ENCODE results near the gene GMEB2. TPM values are rescaled to one million over a fixed set of nuclear protein-coding genes. Genes with fewer than 3 reads are reported as not detected.

Gene GMEB2
- total RNA-seq, 1 experiment from 2014 or later: 18.8 TPM

DNA sequence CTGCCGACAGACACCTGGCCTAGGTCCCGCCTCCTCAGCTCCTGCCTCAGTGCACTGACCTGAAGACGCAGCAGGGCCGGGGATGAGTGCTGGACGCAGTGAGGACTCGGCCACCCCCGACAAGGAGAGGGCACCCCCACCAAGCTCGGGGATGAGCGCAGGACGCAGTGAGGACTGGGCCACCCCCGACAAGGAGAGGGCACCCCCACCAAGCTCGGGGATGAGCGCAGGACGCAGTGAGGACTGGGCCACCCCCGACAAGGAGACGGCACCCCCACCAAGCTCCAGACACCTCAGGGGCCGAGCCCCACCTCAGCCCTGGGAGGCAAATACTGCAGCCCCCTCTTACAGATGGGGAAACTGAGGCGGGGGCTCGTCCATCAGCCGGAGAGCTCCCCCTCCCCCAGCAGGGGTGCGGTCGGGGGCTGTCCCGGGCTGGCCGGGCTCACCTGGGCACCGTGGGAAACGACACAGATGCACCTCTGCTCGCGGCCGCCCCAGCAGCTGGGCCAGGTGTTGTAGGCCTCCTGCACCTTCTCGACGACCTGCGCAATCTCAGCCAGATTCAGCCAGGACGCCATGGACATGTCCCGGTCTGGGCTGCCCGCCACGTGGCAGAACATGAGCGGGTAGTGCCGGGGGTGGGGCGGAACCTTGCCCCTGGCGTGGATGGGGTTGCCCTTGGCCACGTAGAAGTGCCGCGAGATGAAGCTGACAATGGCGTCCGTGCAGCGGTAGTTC, 60.3 kb downstream of the GMEB2 start:
- TF ChIP-seq, protein P1, sequence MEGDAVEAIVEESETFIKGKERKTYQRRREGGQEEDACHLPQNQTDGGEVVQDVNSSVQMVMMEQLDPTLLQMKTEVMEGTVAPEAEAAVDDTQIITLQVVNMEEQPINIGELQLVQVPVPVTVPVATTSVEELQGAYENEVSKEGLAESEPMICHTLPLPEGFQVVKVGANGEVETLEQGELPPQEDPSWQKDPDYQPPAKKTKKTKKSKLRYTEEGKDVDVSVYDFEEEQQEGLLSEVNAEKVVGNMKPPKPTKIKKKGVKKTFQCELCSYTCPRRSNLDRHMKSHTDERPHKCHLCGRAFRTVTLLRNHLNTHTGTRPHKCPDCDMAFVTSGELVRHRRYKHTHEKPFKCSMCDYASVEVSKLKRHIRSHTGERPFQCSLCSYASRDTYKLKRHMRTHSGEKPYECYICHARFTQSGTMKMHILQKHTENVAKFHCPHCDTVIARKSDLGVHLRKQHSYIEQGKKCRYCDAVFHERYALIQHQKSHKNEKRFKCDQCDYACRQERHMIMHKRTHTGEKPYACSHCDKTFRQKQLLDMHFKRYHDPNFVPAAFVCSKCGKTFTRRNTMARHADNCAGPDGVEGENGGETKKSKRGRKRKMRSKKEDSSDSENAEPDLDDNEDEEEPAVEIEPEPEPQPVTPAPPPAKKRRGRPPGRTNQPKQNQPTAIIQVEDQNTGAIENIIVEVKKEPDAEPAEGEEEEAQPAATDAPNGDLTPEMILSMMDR (IDR thresholded peaks at IDR 0.05; ENCODE audit: unreplicated experiment): no peak
- H3K27me3 Mint-ChIP-seq (ENCODE audit: unreplicated experiment): no peaks in the 10 kb centered on the region
- H3K27ac Mint-ChIP-seq (ENCODE audit: unreplicated experiment): no peak overlapping the region
- H3K36me3 Mint-ChIP-seq (ENCODE audit: insufficient read depth, unreplicated experiment): peaks cover 65% of the 10 kb centered on the region
- no peak for DNase-seq
- H3K4me1 Mint-ChIP-seq (ENCODE audit: low read depth, unreplicated experiment): no peaks in the 10 kb centered on the region
- intact Hi-C loops (cut with micrococcal nuclease; ENCODE audit: unreplicated experiment): no loop called here
- CTCF ChIA-PET: interaction anchor here (0.6 to 1.4 kb wide), 2 partner anchors 75 to 316 kb away, joined by 3 to 7 read pairs; no protein-coding TSS in a partner anchor
- no peak overlapping the region for H3K4me3 Mint-ChIP-seq (ENCODE audit: low read depth, unreplicated experiment)
- H3K9me3 Mint-ChIP-seq (ENCODE audit: low read depth, unreplicated experiment): no peaks in the 10 kb centered on the region
- BruUV-seq (replicated peaks): no TSS peak

DNA sequence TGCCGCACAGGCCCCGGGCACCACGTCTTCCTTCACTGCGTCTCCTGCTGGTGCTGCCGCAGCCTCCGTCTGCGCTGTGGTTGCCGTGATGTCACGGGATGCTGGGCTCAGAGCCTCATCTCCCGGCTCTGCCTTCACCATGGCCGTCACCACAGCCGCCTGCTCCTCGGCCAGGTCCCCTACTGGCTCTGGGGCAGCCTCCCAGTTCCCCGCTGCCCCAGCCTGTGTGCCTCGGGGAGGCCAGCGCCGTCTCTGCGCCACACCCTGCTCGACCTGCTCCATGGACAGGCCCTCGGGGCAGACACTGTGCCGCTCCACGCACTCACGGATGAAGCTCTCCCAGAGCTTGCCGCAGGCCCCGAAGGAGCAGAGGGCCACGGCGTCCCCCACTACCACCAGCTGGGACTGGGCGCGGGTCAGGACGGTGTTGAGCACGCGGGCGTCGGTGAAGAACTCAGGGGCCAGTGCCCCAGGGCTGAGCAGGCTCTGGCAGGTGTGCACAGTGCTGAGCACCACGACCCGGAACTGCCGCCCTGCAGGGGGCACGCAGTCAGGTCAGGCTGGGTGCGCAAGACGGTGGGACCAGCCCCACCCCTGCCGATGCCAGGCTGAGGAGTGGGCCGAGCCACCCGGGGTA, 61.1 kb downstream of the GMEB2 start:
- intact Hi-C loops (cut with micrococcal nuclease; ENCODE audit: unreplicated experiment): no loop called here
- no TSS peak for BruUV-seq (replicated peaks)
- no peak for DNase-seq
- H3K4me1 Mint-ChIP-seq (ENCODE audit: low read depth, unreplicated experiment): no peaks in the 10 kb centered on the region
- H3K27ac Mint-ChIP-seq (ENCODE audit: unreplicated experiment): no peak overlapping the region
- peaks cover 72% of the 10 kb centered on the region for H3K36me3 Mint-ChIP-seq (ENCODE audit: insufficient read depth, unreplicated experiment)
- no peaks in the 10 kb centered on the region for H3K27me3 Mint-ChIP-seq (ENCODE audit: unreplicated experiment)
- no peaks in the 10 kb centered on the region for H3K9me3 Mint-ChIP-seq (ENCODE audit: low read depth, unreplicated experiment)
- CTCF ChIA-PET: interaction anchor here (0.6 to 1.4 kb wide), 3 partner anchors 8 to 315 kb away, joined by 3 to 7 read pairs (median 4); partner anchors contain the start of gene HELZ2
- H3K4me3 Mint-ChIP-seq (ENCODE audit: low read depth, unreplicated experiment): no peak overlapping the region
- TF ChIP-seq, protein P1 (IDR thresholded peaks at IDR 0.05; ENCODE audit: unreplicated experiment): no peak

DNA sequence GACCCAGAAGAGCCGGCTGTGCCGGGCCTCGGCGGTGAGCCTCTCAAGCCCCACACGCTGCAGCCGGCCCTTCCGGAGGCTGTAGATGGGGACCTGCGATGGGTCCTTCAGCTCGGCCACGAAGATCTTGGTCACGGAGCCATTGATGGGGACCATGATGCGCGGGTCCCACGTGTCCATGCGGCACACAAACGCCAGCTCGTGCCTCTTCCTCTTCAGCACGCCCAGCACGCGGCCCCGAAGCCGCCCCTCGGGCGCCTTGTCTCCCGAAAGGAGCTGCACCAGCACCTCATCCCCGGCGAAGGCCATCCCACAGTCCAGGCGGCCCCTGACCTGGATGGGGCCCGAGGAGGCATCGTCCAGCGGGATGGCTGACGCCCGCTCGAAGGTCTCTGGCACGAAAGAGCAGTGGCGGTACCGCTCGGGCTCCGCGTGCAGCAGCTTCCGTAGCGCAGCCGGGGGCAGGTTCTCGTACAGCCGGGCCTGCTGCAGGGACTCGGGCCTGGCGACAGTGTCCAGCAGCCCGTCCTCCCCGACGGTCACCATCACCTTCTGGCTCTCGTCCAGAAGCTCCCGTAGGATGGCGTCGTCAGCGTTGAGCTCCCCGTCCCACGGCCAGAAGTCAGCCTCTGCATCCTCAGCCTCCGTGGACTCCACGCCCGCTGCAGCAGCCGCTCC, 61.7 kb downstream of the GMEB2 start:
- CTCF ChIA-PET: interaction anchor here (0.9 to 1.4 kb wide), 2 partner anchors 9 to 76 kb away, joined by 3 to 4 read pairs; partner anchors contain the start of gene HELZ2
- H3K27ac Mint-ChIP-seq (ENCODE audit: unreplicated experiment): no peak overlapping the region
- TF ChIP-seq, protein P1 (IDR thresholded peaks at IDR 0.05; ENCODE audit: unreplicated experiment): no peak
- BruUV-seq (replicated peaks): no TSS peak
- peaks cover 77% of the 10 kb centered on the region for H3K36me3 Mint-ChIP-seq (ENCODE audit: insufficient read depth, unreplicated experiment)
- no peak for DNase-seq
- H3K4me3 Mint-ChIP-seq (ENCODE audit: low read depth, unreplicated experiment): no peak overlapping the region
- intact Hi-C loops (cut with micrococcal nuclease; ENCODE audit: unreplicated experiment): no loop called here
- H3K27me3 Mint-ChIP-seq (ENCODE audit: unreplicated experiment): no peaks in the 10 kb centered on the region
- H3K9me3 Mint-ChIP-seq (ENCODE audit: low read depth, unreplicated experiment): peaks cover 2% of the 10 kb centered on the region
- no peaks in the 10 kb centered on the region for H3K4me1 Mint-ChIP-seq (ENCODE audit: low read depth, unreplicated experiment)

DNA sequence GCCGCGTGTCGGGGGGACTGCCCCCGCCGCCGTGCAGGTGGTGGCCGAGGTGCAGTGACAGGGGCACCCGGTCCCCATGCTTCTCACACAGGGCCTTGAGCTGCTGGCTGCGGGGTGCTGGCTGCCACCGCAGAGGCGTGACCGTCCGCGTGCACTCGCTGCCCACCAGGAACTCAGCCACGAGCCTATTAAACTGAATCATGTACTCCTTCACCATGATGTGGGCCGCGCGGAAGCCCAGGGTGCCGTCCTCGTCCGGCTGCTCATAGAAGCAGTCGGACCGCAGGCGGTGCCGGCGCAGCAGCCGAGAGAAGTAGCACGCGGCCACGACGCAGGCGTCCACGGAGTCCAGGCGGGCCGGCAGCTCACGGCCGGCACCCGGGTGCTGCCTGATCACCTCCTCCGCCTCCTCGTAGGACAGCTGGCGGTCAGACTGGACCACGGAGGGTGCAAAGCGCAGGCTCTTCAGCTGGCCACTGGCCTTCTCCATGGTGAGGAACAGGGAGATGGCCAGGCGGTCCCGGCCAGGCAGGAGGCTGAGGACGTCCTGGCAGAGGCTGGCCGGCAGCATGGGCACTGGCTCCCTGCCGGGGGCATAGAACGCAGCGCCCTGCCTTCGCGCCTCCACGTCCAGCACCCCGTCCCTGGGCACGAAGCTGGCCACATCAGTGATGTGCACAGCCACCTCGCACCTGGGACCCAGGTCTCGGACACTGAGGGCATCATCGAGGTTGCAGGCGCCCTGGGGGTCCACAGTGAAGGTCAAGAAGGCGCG, 62.7 kb downstream of the GMEB2 start:
- BruUV-seq (replicated peaks): no TSS peak
- Mint-ChIP-seq H3K4me1 (ENCODE audit: low read depth, unreplicated experiment) (no peaks in the 10 kb centered on the region), H3K4me3 (ENCODE audit: low read depth, unreplicated experiment) (no peak overlapping the region), H3K27ac (ENCODE audit: unreplicated experiment) (no peak overlapping the region), H3K9me3 (ENCODE audit: low read depth, unreplicated experiment) (peaks cover 2% of the 10 kb centered on the region), H3K36me3 (ENCODE audit: insufficient read depth, unreplicated experiment) (peaks cover 71% of the 10 kb centered on the region), H3K27me3 (ENCODE audit: unreplicated experiment) (no peaks in the 10 kb centered on the region)
- CTCF ChIA-PET: no interaction called here
- intact Hi-C loops (cut with micrococcal nuclease; ENCODE audit: unreplicated experiment): no loop called here
- TF ChIP-seq, protein P1 (IDR thresholded peaks at IDR 0.05; ENCODE audit: unreplicated experiment): no peak
- DNase-seq: no peak

Data from Calu3 (cell line).